IPS DF 6.9 (cell line): ENCODE data around the gene UBE2L5.

ENCODE experiments used
- DNase-seq: peaks from one replicate; pipeline ENCODE4 v3.0.0-alpha.2; 2013; ENCODE audit warnings: low read depth, low spot score
- H3K27ac ChIP-seq: one replicate; pipeline ENCODE4 v1.5.1; 2013; ENCODE audit warnings: low read length, control low read depth
- H3K27me3 ChIP-seq: 2 replicates; pipeline ENCODE4 v1.6.1; 2013; ENCODE audit warnings: mild to moderate bottlenecking, low read length; ENCODE audit not compliant: control insufficient read depth, insufficient read depth
- H3K36me3 ChIP-seq: 2 replicates; pipeline ENCODE4 v1.6.1; 2013; ENCODE audit warnings: low read length; ENCODE audit not compliant: control insufficient read depth, insufficient read depth
- H3K4me1 ChIP-seq: 2 replicates; pipeline ENCODE4 v1.6.1; 2013; ENCODE audit warnings: low read length; ENCODE audit not compliant: control insufficient read depth, insufficient read depth
- H3K4me3 ChIP-seq: 2 replicates; pipeline ENCODE4 v1.5.1; 2013; ENCODE audit warnings: mild to moderate bottlenecking, low read length
- H3K9me3 ChIP-seq: 2 replicates; pipeline ENCODE4 v1.6.1; 2013; ENCODE audit warnings: low read length, inconsistent platforms; ENCODE audit not compliant: control insufficient read depth, insufficient read depth
- WGBS: extraction: QIAGEN DNeasy Blood & Tissue Kit; methylation state at CpG from one replicate; pipeline ENCODE4 v1.1.7; 2013; ENCODE audit warnings: mixed read lengths, missing lambda C conversion rate; ENCODE audit not compliant: insufficient read length, insufficient coverage; 5-methylcytosine and 5-hydroxymethylcytosine counted together

The UBE2L5 gene

GRCh38 chr13:30422054-30422839 is at the start of gene UBE2L5:
UBE2L5 (plus strand) TSS chr13:30422493; CDS start chr13:30427991, 5,498 bp downstream.
- WGBS: no CpG with 5 or more reads among the region's 57 CpGs
- H3K36me3 ChIP-seq: no peaks in the 10 kb centered on the region
- H3K27ac ChIP-seq: no peak within 1 kb of the TSS
- H3K27me3 ChIP-seq: no peaks in the 10 kb centered on the region
- H3K9me3 ChIP-seq: no peaks in the 10 kb centered on the region
- no peaks in the 10 kb centered on the region for H3K4me1 ChIP-seq
- H3K4me3 ChIP-seq: peak within 1 kb of the TSS; percentile 69; the same call in 1 of the 2 replicates
- DNase-seq: no peak

GRCh38 chr13:30373727-30374126 is 48.6 kb upstream of the UBE2L5 start:
- no peaks in the 10 kb centered on the region for H3K9me3 ChIP-seq
- no peak overlapping the region for H3K4me3 ChIP-seq
- no peaks in the 10 kb centered on the region for H3K27me3 ChIP-seq
- H3K36me3 ChIP-seq: no peaks in the 10 kb centered on the region
- no peak for DNase-seq
- no peak overlapping the region for H3K27ac ChIP-seq
- H3K4me1 ChIP-seq: 0 out of 2 replicates have a peak, but pooled peaks cover 2% of the 10 kb centered on the region
- WGBS: no CpG with 5 or more reads among the region's 9 CpGs

- no peaks in the 10 kb centered on the region for H3K9me3 ChIP-seq
Observed at GRCh38 chr13:30375265-30375835, 46.9 kb upstream of the UBE2L5 start.

GRCh38 chr13:30376426-30377311 is 45.6 kb upstream of the UBE2L5 start:
- Histone ChIP-seq H3K27me3 (no peaks in the 10 kb centered on the region), H3K9me3 (no peaks in the 10 kb centered on the region), H3K4me1 (0 out of 2 replicates have a peak, but pooled peaks cover 2% of the 10 kb centered on the region), H3K36me3 (no peaks in the 10 kb centered on the region), H3K27ac (no peak overlapping the region), H3K4me3 (no peak overlapping the region)
- WGBS: no CpG with 5 or more reads among the region's 5 CpGs
- no peak for DNase-seq

More at GRCh38 chr13:30375265-30375835, 46.9 kb upstream of the UBE2L5 start:
- H3K27me3 ChIP-seq: no peaks in the 10 kb centered on the region
- 0 out of 2 replicates have a peak, but pooled peaks cover 2% of the 10 kb centered on the region for H3K4me1 ChIP-seq
- WGBS: no CpG with 5 or more reads among the region's 14 CpGs
- H3K27ac ChIP-seq: no peak overlapping the region
- no peak for DNase-seq
- no peaks in the 10 kb centered on the region for H3K36me3 ChIP-seq
- no peak overlapping the region for H3K4me3 ChIP-seq

- DNase-seq: no peak
- no peaks in the 10 kb centered on the region for H3K36me3 ChIP-seq
- 0 out of 2 replicates have a peak, but pooled peaks cover 2% of the 10 kb centered on the region for H3K4me1 ChIP-seq
- H3K9me3 ChIP-seq: no peaks in the 10 kb centered on the region
- no peaks in the 10 kb centered on the region for H3K27me3 ChIP-seq
- WGBS: no CpG with 5 or more reads among the region's 2 CpGs
- H3K27ac ChIP-seq: no peak overlapping the region
- no peak overlapping the region for H3K4me3 ChIP-seq
Observed at GRCh38 chr13:30377312-30377685, 45.0 kb upstream of the UBE2L5 start.

- no peak overlapping the region for H3K27ac ChIP-seq
- H3K27me3 ChIP-seq: no peaks in the 10 kb centered on the region
- WGBS: no CpG with 5 or more reads among the region's 2 CpGs
- H3K36me3 ChIP-seq: no peaks in the 10 kb centered on the region
- no peak overlapping the region for H3K4me3 ChIP-seq
- no peak for DNase-seq
- H3K9me3 ChIP-seq: no peaks in the 10 kb centered on the region
- 0 out of 2 replicates have a peak, but pooled peaks cover 2% of the 10 kb centered on the region for H3K4me1 ChIP-seq
Observed at GRCh38 chr13:30378191-30378590, 44.1 kb upstream of the UBE2L5 start.

GRCh38 chr13:30381049-30381448 is 41.2 kb upstream of the UBE2L5 start:
- no peaks in the 10 kb centered on the region for H3K36me3 ChIP-seq
- H3K4me1 ChIP-seq: 0 out of 2 replicates have a peak, but pooled peaks cover 2% of the 10 kb centered on the region
- H3K27me3 ChIP-seq: no peaks in the 10 kb centered on the region
- no peaks in the 10 kb centered on the region for H3K9me3 ChIP-seq
- no peak overlapping the region for H3K27ac ChIP-seq
- no peak overlapping the region for H3K4me3 ChIP-seq
- DNase-seq: no peak
- WGBS: no CpG with 5 or more reads among the region's 2 CpGs

- Histone ChIP-seq H3K27me3 (no peaks in the 10 kb centered on the region), H3K27ac (no peak overlapping the region), H3K9me3 (no peaks in the 10 kb centered on the region), H3K36me3 (no peaks in the 10 kb centered on the region), H3K4me3 (no peak overlapping the region), H3K4me1 (no peaks in the 10 kb centered on the region)
- WGBS: no CpG with 5 or more reads among the region's 6 CpGs
- DNase-seq: no peak
Observed at GRCh38 chr13:30382836-30383525, 39.3 kb upstream of the UBE2L5 start.

GRCh38 chr13:30388406-30389283 is 33.6 kb upstream of the UBE2L5 start:
- no peaks in the 10 kb centered on the region for H3K27me3 ChIP-seq
- H3K27ac ChIP-seq: no peak overlapping the region
- H3K36me3 ChIP-seq: no peaks in the 10 kb centered on the region
- H3K9me3 ChIP-seq: no peaks in the 10 kb centered on the region
- no peak for DNase-seq
- H3K4me3 ChIP-seq: no peak overlapping the region
- H3K4me1 ChIP-seq: no peaks in the 10 kb centered on the region
- WGBS: no CpG with 5 or more reads among the region's 15 CpGs
